Activated CD8-positive, alpha-beta T cell treated with anti-CD3 and anti-CD28 coated beads, Interleukin-2, amount 10 ng/mL, durations not matched to agents 7 days and 5 days (primary cell): ENCODE measurements around the gene NAXE. TPM values are rescaled to one million over a fixed set of nuclear protein-coding genes. Genes with fewer than 3 reads are reported as not detected.

Source experiments
- ATAC-seq: fragments of 150-1000 bp; cut with Tn5 transposase; one replicate; pipeline ENCODE4 v1.10.0; 2021; ENCODE audit warnings: moderate library complexity
- CTCF ChIA-PET: fragments of 350-600 bp; sonication (Branson Sonifier 250); formaldehyde crosslinking; loops from one replicate; lab custom pipeline; 2021; ENCODE audit warnings: antibody characterized with exemption; lab: Charles Lee
- POLR2A ChIA-PET: fragments of 350-600 bp; sonication (Branson Sonifier 250); formaldehyde crosslinking; loops from one replicate; lab custom pipeline; 2021; ENCODE audit warnings: antibody characterized with exemption; lab: Charles Lee
- DNase-seq: peaks from one replicate; pipeline ENCODE4 v3.0.0-alpha.2; 2020
- H3K27ac Mint-ChIP-seq: one replicate; pipeline ENCODE4 v1.8.0; 2021; ENCODE audit warnings: mild to moderate bottlenecking, mixed read lengths
- H3K27me3 Mint-ChIP-seq: one replicate; pipeline ENCODE4 v1.8.0; 2021; ENCODE audit warnings: low read depth, mixed read lengths
- H3K36me3 Mint-ChIP-seq: one replicate; pipeline ENCODE4 v1.8.0; 2021; ENCODE audit warnings: low read depth, mixed read lengths
- H3K4me1 Mint-ChIP-seq: one replicate; pipeline ENCODE4 v1.8.0; 2021; ENCODE audit warnings: low read depth, mixed read lengths
- H3K4me3 Mint-ChIP-seq: one replicate; pipeline ENCODE4 v1.8.0; 2021; ENCODE audit warnings: mild to moderate bottlenecking, mixed read lengths
- H3K9me3 Mint-ChIP-seq: one replicate; pipeline ENCODE4 v1.8.0; 2022; ENCODE audit warnings: mixed read lengths; ENCODE audit not compliant: insufficient read depth
- total RNA-seq, 2 experiments: library from RNA; stranded (reverse); gene quantifications; one replicate each; pipeline ENCODE4 v1.2.3, GENCODE V29; 2021

Gene NAXE
- total RNA-seq, 2 experiments from 2014 or later = 54.3 to 60.3 TPM

GRCh38 chr1:156638189-156638985 is 46.8 kb downstream of the NAXE start:
- Mint-ChIP-seq H3K4me1 (peaks cover 19% of the 10 kb centered on the region), H3K27ac (no peak overlapping the region), H3K9me3 (no peaks in the 10 kb centered on the region), H3K36me3 (no peaks in the 10 kb centered on the region), H3K4me3 (no peak overlapping the region), H3K27me3 (peaks cover 76% of the 10 kb centered on the region)
- DNase-seq = no peak
- ChIA-PET CTCF (interaction anchor here (0.9 to 1.9 kb wide), 3 partner anchors 10 to 40 kb away, joined by 3 to 7 read pairs (median 4); no protein-coding TSS in a partner anchor), POLR2A (no interaction called here)
- ATAC-seq = no peak

- H3K4me3 Mint-ChIP-seq = no peak overlapping the region
- no peak overlapping the region for H3K27ac Mint-ChIP-seq
- ATAC-seq (no peak), DNase-seq (no peak)
- no peaks in the 10 kb centered on the region for H3K9me3 Mint-ChIP-seq
- peaks cover 75% of the 10 kb centered on the region for H3K27me3 Mint-ChIP-seq
- no peaks in the 10 kb centered on the region for H3K36me3 Mint-ChIP-seq
- H3K4me1 Mint-ChIP-seq = peaks cover 32% of the 10 kb centered on the region
- ChIA-PET POLR2A (no interaction called here), CTCF (interaction anchor here (0.7 to 2.4 kb wide), 7 partner anchors 9 to 39 kb away, joined by 3 to 11 read pairs (median 3); no protein-coding TSS in a partner anchor)
Measured at GRCh38 chr1:156639601-156640101, 48.1 kb downstream of the NAXE start.

- Mint-ChIP-seq H3K9me3 (no peaks in the 10 kb centered on the region), H3K27me3 (peaks cover 79% of the 10 kb centered on the region), H3K4me1 (peaks cover 37% of the 10 kb centered on the region), H3K27ac (no peak overlapping the region), H3K36me3 (no peaks in the 10 kb centered on the region), H3K4me3 (no peak overlapping the region)
- ChIA-PET CTCF (interaction anchor here (1.1 to 5.6 kb wide), 6 partner anchors 14 to 255 kb away, joined by 3 to 36 read pairs (median 9); no protein-coding TSS in a partner anchor), POLR2A (interaction anchor here (0.6 kb wide), 2 partner anchors 33 to 1177 kb away, joined by 3 to 6 read pairs; no protein-coding TSS in a partner anchor)
- ATAC-seq (no peak), DNase-seq (no peak)
Measured at GRCh38 chr1:156640842-156641706, 49.5 kb downstream of the NAXE start.

- ChIA-PET CTCF (interaction anchor here (1.3 to 5.6 kb wide), 5 partner anchors 14 to 256 kb away, joined by 4 to 52 read pairs (median 15); no protein-coding TSS in a partner anchor), POLR2A (interaction anchor here (0.6 to 1.4 kb wide), 2 partner anchors 14 to 34 kb away, joined by 3 to 6 read pairs; no protein-coding TSS in a partner anchor)
- Mint-ChIP-seq H3K4me3 (peak within 1 kb of the TSS; percentile 29), H3K27me3 (peaks cover 77% of the 10 kb centered on the region), H3K27ac (no peak within 1 kb of the TSS), H3K4me1 (peaks cover 37% of the 10 kb centered on the region), H3K36me3 (no peaks in the 10 kb centered on the region), H3K9me3 (no peaks in the 10 kb centered on the region)
- no peak for DNase-seq
- ATAC-seq = peak; percentile 30
Measured at GRCh38 chr1:156641761-156642264, 50.2 kb downstream of the NAXE start, which contains the start of gene BCAN. Gene BCAN, plus strand, starts transcription at chr1:156642117. Its CDS starts 3,938 bp downstream, at chr1:156646055.

- no peak overlapping the region for H3K27ac Mint-ChIP-seq
- CTCF ChIA-PET = interaction anchor here (1.2 to 5.6 kb wide), 9 partner anchors 12 to 257 kb away, joined by 3 to 52 read pairs (median 20); no protein-coding TSS in a partner anchor
- no peaks in the 10 kb centered on the region for H3K36me3 Mint-ChIP-seq
- H3K4me3 Mint-ChIP-seq = peak overlapping the region; percentile 29
- ATAC-seq (no peak), DNase-seq (no peak)
- H3K27me3 Mint-ChIP-seq = peaks cover 82% of the 10 kb centered on the region
- POLR2A ChIA-PET = interaction anchor here (1.4 kb wide), 1 partner anchor 15 kb away, joined by 3 read pairs; no protein-coding TSS in a partner anchor
- peaks cover 37% of the 10 kb centered on the region for H3K4me1 Mint-ChIP-seq
- H3K9me3 Mint-ChIP-seq = no peaks in the 10 kb centered on the region
Measured at GRCh38 chr1:156642265-156643048, 50.9 kb downstream of the NAXE start.

GRCh38 chr1:156643049-156643777 is 51.6 kb downstream of the NAXE start:
- Mint-ChIP-seq H3K27me3 (peaks cover 83% of the 10 kb centered on the region), H3K9me3 (no peaks in the 10 kb centered on the region), H3K4me1 (peaks cover 37% of the 10 kb centered on the region), H3K4me3 (peak overlapping the region; percentile 32), H3K27ac (peak overlapping the region; percentile 71), H3K36me3 (no peaks in the 10 kb centered on the region)
- DNase-seq (no peak), ATAC-seq (peak; percentile 9)
- POLR2A ChIA-PET = interaction anchor here (0.6 to 1.4 kb wide), 4 partner anchors 16 to 530 kb away, joined by 3 to 4 read pairs (median 3); no protein-coding TSS in a partner anchor
- CTCF ChIA-PET = interaction anchor here (1.2 to 5.6 kb wide), 14 partner anchors 12 to 257 kb away, joined by 3 to 52 read pairs (median 10); no protein-coding TSS in a partner anchor

- ChIA-PET POLR2A (interaction anchor here (0.6 to 1.2 kb wide), 2 partner anchors 18 to 43 kb away, joined by 3 to 4 read pairs; no protein-coding TSS in a partner anchor), CTCF (interaction anchor here (1.2 to 5.6 kb wide), 14 partner anchors 11 to 258 kb away, joined by 3 to 52 read pairs (median 10); no protein-coding TSS in a partner anchor)
- H3K36me3 Mint-ChIP-seq = no peaks in the 10 kb centered on the region
- peak; percentile 91 for ATAC-seq
- peaks cover 83% of the 10 kb centered on the region for H3K27me3 Mint-ChIP-seq
- H3K4me3 Mint-ChIP-seq = peak overlapping the region; percentile 32
- DNase-seq = peak; percentile 83
- peaks cover 37% of the 10 kb centered on the region for H3K4me1 Mint-ChIP-seq
- H3K27ac Mint-ChIP-seq = peak overlapping the region; percentile 71
- H3K9me3 Mint-ChIP-seq = no peaks in the 10 kb centered on the region
Measured at GRCh38 chr1:156643778-156644092, 52.2 kb downstream of the NAXE start.

Other genes starting within 250 kb of the NAXE start
- not detected for gene RHBG, start 222.6 kb upstream of the NAXE start, total RNA-seq
- 10 to 100 TPM; 34.8 to 40.1 TPM for gene MEF2D, start 91.0 kb upstream of the NAXE start, total RNA-seq
- gene IQGAP3, start 19.2 kb upstream of the NAXE start, total RNA-seq = 10 to 100 TPM; 28.6 to 31.0 TPM
- gene TTC24, start 12.1 kb upstream of the NAXE start, total RNA-seq = 10 to 100 TPM; 18.6 to 19.7 TPM
- gene GPATCH4, start 9.7 kb downstream of the NAXE start, total RNA-seq = 10 to 100 TPM; 43.9 to 44.7 TPM
- gene HAPLN2, start 27.6 kb downstream of the NAXE start, total RNA-seq = not detected
- gene BCAN, start 50.3 kb downstream of the NAXE start, total RNA-seq = not detected
- not detected for gene NES, start 85.6 kb downstream of the NAXE start, total RNA-seq
- 1 to 10 TPM; 1.3 to 1.9 TPM for gene CRABP2, start 113.8 kb downstream of the NAXE start, total RNA-seq
- gene METTL25B, start 136.7 kb downstream of the NAXE start, total RNA-seq = 10 to 100 TPM; 30.0 to 34.0 TPM
- 10 to 100 TPM; 56.3 to 58.8 TPM for gene ISG20L2, start 137.0 kb downstream of the NAXE start, total RNA-seq
- gene MRPL24, start 149.3 kb downstream of the NAXE start, total RNA-seq = 10 to 100 TPM; 59.8 to 62.6 TPM
- 100 to 1,000 TPM; 261 to 264 TPM for gene HDGF, start 159.9 kb downstream of the NAXE start, total RNA-seq
- 10 to 100 TPM; 71.9 to 75.5 TPM for gene PRCC, start 175.8 kb downstream of the NAXE start, total RNA-seq
- 10 to 100 TPM; 84.0 to 86.7 TPM for gene SH2D2A, start 225.1 kb downstream of the NAXE start, total RNA-seq